ENCODE results near the gene RAB37. TPM values are rescaled to one million over a fixed set of nuclear protein-coding genes. Genes with fewer than 3 reads are reported as not detected.

Gene RAB37
- total RNA-seq, 4 donors from 2014 or later, result 0.57 to 1.7 TPM; not detected in 2

GRCh38 chr17:74743755-74744154 is 6.7 kb downstream of the RAB37 start:
- TF ChIP-seq, protein P1, sequence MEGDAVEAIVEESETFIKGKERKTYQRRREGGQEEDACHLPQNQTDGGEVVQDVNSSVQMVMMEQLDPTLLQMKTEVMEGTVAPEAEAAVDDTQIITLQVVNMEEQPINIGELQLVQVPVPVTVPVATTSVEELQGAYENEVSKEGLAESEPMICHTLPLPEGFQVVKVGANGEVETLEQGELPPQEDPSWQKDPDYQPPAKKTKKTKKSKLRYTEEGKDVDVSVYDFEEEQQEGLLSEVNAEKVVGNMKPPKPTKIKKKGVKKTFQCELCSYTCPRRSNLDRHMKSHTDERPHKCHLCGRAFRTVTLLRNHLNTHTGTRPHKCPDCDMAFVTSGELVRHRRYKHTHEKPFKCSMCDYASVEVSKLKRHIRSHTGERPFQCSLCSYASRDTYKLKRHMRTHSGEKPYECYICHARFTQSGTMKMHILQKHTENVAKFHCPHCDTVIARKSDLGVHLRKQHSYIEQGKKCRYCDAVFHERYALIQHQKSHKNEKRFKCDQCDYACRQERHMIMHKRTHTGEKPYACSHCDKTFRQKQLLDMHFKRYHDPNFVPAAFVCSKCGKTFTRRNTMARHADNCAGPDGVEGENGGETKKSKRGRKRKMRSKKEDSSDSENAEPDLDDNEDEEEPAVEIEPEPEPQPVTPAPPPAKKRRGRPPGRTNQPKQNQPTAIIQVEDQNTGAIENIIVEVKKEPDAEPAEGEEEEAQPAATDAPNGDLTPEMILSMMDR (IDR thresholded peaks at IDR 0.05), result no peak
- TF ChIP-seq POLR2A (IDR thresholded peaks at IDR 0.05), result no peak
- H3K4me3 ChIP-seq (ENCODE audit: low read depth, poor library complexity, severe bottlenecking), result no peak overlapping the region
- intact Hi-C loops (cut with DNase I; ENCODE audit: low total_unique reads), result loop anchor here (10.0 kb wide), 1 partner anchor 121 kb away; no protein-coding TSS in a partner anchor
- no peak for DNase-seq (ENCODE audit: low spot score in 2 of 2)
- 81% methylated on average over 2 of the region's 2 CpGs for WGBS, 2 donors

GRCh38 chr17:74744349-74744713 is 7.3 kb downstream of the RAB37 start:
- H3K4me3 ChIP-seq (ENCODE audit: low read depth, poor library complexity, severe bottlenecking), result no peak overlapping the region
- no peak for DNase-seq (ENCODE audit: low spot score in 2 of 2)
- TF ChIP-seq, protein P1 (IDR thresholded peaks at IDR 0.05), result no peak
- no peak for TF ChIP-seq POLR2A (IDR thresholded peaks at IDR 0.05)
- intact Hi-C loops (cut with DNase I; ENCODE audit: low total_unique reads), result loop anchor here (10.0 kb wide), 1 partner anchor 120 kb away; no protein-coding TSS in a partner anchor
- WGBS, 2 donors, result 56 to 57% methylated on average over 2 of the region's 2 CpGs

DNA sequence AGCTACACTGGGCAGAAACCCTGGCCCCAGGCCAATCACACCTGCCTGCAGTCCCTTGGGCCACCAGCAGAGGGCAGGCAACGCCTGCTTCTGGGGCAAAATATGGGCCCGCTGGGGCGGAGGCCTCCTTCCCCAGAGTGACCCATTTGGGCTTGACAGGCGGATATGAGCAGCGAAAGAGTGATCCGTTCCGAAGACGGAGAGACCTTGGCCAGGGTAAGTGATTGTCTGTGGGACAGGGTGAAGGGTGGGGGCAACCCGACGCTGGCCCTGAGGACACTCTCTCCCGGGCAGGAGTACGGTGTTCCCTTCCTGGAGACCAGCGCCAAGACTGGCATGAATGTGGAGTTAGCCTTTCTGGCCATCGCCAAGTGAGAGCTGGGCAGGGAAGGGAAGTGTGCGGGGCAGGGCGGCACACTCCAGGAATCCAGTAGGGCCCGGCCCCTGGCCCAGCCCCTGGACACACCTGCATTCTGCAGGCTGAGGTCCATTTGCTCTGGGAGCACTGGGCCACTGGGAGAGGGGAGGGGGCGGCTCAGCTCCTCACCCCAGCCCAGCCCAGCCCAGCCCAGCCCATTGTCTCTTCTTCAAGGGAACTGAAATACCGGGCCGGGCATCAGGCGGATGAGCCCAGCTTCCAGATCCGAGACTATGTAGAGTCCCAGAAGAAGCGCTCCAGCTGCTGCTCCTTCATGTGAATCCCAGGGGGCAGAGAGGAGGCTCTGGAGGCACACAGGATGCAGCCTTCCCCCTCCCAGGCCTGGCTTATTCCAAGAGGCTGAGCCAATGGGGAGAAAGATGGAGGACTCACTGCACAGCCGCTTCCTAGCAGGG is 7.9 kb downstream of the RAB37 start:
- DNase-seq (ENCODE audit: low spot score in 2 of 2), result peak; percentile 88 to 97
- TF ChIP-seq, protein P1 (IDR thresholded peaks at IDR 0.05), result peak in 1 of 3 donors; percentile 98
- no peak for TF ChIP-seq POLR2A (IDR thresholded peaks at IDR 0.05)
- H3K4me3 ChIP-seq (ENCODE audit: low read depth, poor library complexity, severe bottlenecking), result no peak overlapping the region
- intact Hi-C loops (cut with DNase I; ENCODE audit: low total_unique reads), result loop anchor here (10.0 kb wide), 1 partner anchor 120 kb away; no protein-coding TSS in a partner anchor
- 23 to 27% methylated on average over 17 to 23 of the region's 24 CpGs for WGBS, 2 donors

DNA sequence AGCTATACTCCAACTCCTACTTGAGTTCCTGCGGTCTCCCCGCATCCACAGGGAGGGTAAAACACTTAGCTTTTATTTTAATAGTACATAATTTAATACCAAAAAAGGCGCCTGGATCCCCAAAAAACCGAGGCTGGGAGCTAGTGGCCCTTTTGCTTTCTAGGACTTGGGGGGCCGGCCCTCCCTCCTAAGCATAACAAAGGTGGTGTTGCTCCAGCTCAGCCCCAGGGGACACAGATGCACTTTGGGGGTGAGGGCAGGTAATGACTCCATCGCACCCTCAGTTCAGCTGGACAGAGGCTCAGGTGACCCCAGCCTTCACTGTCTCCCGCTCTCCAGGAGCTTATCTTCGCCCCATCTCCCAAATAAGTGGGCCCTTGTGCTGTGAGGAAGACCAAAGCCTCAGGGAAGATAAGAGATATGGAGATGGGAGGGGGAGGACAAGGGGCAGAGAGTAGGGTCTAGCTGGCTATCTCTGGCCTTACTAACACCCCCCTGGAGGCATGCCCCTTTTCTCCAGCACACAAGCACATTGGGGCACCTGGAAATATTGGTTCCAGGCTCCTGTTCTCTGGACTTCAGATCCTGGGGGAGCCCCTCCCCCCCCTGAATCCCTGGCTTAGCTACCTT is 8.6 kb downstream of the RAB37 start:
- 85 to 93% methylated on average over 8 of the region's 8 CpGs for WGBS, 2 donors
- DNase-seq (ENCODE audit: low spot score in 2 of 2), result no peak
- no peak overlapping the region for H3K4me3 ChIP-seq (ENCODE audit: low read depth, poor library complexity, severe bottlenecking)
- intact Hi-C loops (cut with DNase I; ENCODE audit: low total_unique reads), result loop anchor here (10.0 kb wide), 1 partner anchor 119 kb away; no protein-coding TSS in a partner anchor
- TF ChIP-seq, protein P1 (IDR thresholded peaks at IDR 0.05), result no peak
- TF ChIP-seq POLR2A (IDR thresholded peaks at IDR 0.05), result no peak

GRCh38 chr17:74746376-74746775 is 9.3 kb downstream of the RAB37 start:
- 72 to 78% methylated on average over 5 of the region's 5 CpGs for WGBS, 2 donors
- intact Hi-C loops (cut with DNase I; ENCODE audit: low total_unique reads), result loop anchor here (10.0 kb wide), 1 partner anchor 118 kb away; no protein-coding TSS in a partner anchor
- H3K4me3 ChIP-seq (ENCODE audit: low read depth, poor library complexity, severe bottlenecking), result no peak overlapping the region
- no peak for TF ChIP-seq POLR2A (IDR thresholded peaks at IDR 0.05)
- TF ChIP-seq, protein P1 (IDR thresholded peaks at IDR 0.05), result no peak
- DNase-seq (ENCODE audit: low spot score in 2 of 2), result no peak

All from lower leg skin (tissue), 4 donors.